Measurements from ENCODE around the gene RANGRF. TPM values are rescaled to one million over a fixed set of nuclear protein-coding genes. Genes with fewer than 3 reads are reported as not detected.

RANGRF gene
- total RNA-seq, 2 experiments from 2014 or later, result 44.1 to 47.8 TPM

GRCh38 chr17:8256291-8256690, 32.2 kb upstream of the RANGRF start:
- Mint-ChIP-seq H3K9me3 (no peaks in the 10 kb centered on the region), H3K36me3 (ENCODE audit: low read depth) (peaks cover 45% of the 10 kb centered on the region), H3K27me3 (no peaks in the 10 kb centered on the region), H3K4me3 (no peak overlapping the region), H3K27ac (no peak overlapping the region), H3K4me1 (ENCODE audit: low read depth) (no peaks in the 10 kb centered on the region)
- DNase-seq (no peak), ATAC-seq (no peak)
- CTCF ChIA-PET, result no interaction called here
- POLR2A ChIA-PET, result interaction anchor here (0.9 to 1.0 kb wide), 2 partner anchors 9 to 12 kb away, joined by 3 read pairs; partner anchors contain the start of gene CTC1
- no peak for TF ChIP-seq CTCF (IDR thresholded peaks at IDR 0.05)
- intact Hi-C loops (cut with micrococcal nuclease), result no loop called here

GRCh38 chr17:8256691-8257090, 31.8 kb upstream of the RANGRF start:
- POLR2A ChIA-PET, result interaction anchor here (0.9 to 1.0 kb wide), 2 partner anchors 9 to 12 kb away, joined by 3 read pairs; partner anchors contain the start of gene CTC1
- Mint-ChIP-seq H3K4me3 (no peak overlapping the region), H3K27me3 (no peaks in the 10 kb centered on the region), H3K4me1 (ENCODE audit: low read depth) (no peaks in the 10 kb centered on the region), H3K9me3 (no peaks in the 10 kb centered on the region), H3K36me3 (ENCODE audit: low read depth) (peaks cover 45% of the 10 kb centered on the region), H3K27ac (no peak overlapping the region)
- ATAC-seq, result no peak
- CTCF ChIA-PET, result no interaction called here
- DNase-seq, result no peak
- intact Hi-C loops (cut with micrococcal nuclease), result no loop called here
- no peak for TF ChIP-seq CTCF (IDR thresholded peaks at IDR 0.05)

- POLR2A ChIA-PET, result interaction anchor here (0.9 to 4.0 kb wide), 2 partner anchors 8 to 60 kb away, joined by 3 to 20 read pairs; partner anchors contain the start of gene PFAS
- TF ChIP-seq CTCF (IDR thresholded peaks at IDR 0.05), result no peak
- intact Hi-C loops (cut with micrococcal nuclease), result no loop called here
- no peak for DNase-seq
- Mint-ChIP-seq H3K9me3 (no peaks in the 10 kb centered on the region), H3K27me3 (no peaks in the 10 kb centered on the region), H3K4me3 (no peak overlapping the region), H3K4me1 (ENCODE audit: low read depth) (no peaks in the 10 kb centered on the region), H3K27ac (no peak overlapping the region), H3K36me3 (ENCODE audit: low read depth) (peaks cover 51% of the 10 kb centered on the region)
- CTCF ChIA-PET, result no interaction called here
- no peak for ATAC-seq
These were observed 30.7 kb upstream of the RANGRF start for GRCh38 chr17:8257801-8258200.

GRCh38 chr17:8264320-8264719, 24.1 kb upstream of the RANGRF start:
- no peaks in the 10 kb centered on the region for H3K9me3 Mint-ChIP-seq
- peaks cover 53% of the 10 kb centered on the region for H3K36me3 Mint-ChIP-seq (ENCODE audit: low read depth)
- ChIA-PET CTCF (no interaction called here), POLR2A (interaction anchor here (0.9 to 1.3 kb wide), 2 partner anchors 15 to 39 kb away, joined by 3 to 4 read pairs; partner anchors contain the start of gene PFAS)
- TF ChIP-seq CTCF (IDR thresholded peaks at IDR 0.05), result no peak
- H3K4me3 Mint-ChIP-seq, result no peak overlapping the region
- H3K27me3 Mint-ChIP-seq, result no peaks in the 10 kb centered on the region
- DNase-seq (no peak), ATAC-seq (no peak)
- no peak overlapping the region for H3K27ac Mint-ChIP-seq
- intact Hi-C loops (cut with micrococcal nuclease), result no loop called here
- no peaks in the 10 kb centered on the region for H3K4me1 Mint-ChIP-seq (ENCODE audit: low read depth)

- POLR2A ChIA-PET, result interaction anchor here (1.4 kb wide), 1 partner anchor 18 kb away, joined by 3 read pairs; no protein-coding TSS in a partner anchor
These were observed 23.5 kb upstream of the RANGRF start for GRCh38 chr17:8264836-8265542.

More at GRCh38 chr17:8264836-8265542, 23.5 kb upstream of the RANGRF start:
- DNase-seq (no peak), ATAC-seq (no peak)
- intact Hi-C loops (cut with micrococcal nuclease), result no loop called here
- Mint-ChIP-seq H3K36me3 (ENCODE audit: low read depth) (peaks cover 57% of the 10 kb centered on the region), H3K9me3 (no peaks in the 10 kb centered on the region), H3K27ac (no peak overlapping the region), H3K4me3 (no peak overlapping the region), H3K27me3 (no peaks in the 10 kb centered on the region), H3K4me1 (ENCODE audit: low read depth) (no peaks in the 10 kb centered on the region)
- CTCF ChIA-PET, result no interaction called here
- no peak for TF ChIP-seq CTCF (IDR thresholded peaks at IDR 0.05)

Measured in activated CD8-positive, alpha-beta T cell treated with anti-CD3 and anti-CD28 coated beads for 36 hours (primary cell).